Liver (tissue), 3 donors: Measurements from ENCODE around the gene CSNK1E.
"Not testable (repeated sequence)": the region's sequence is repeated elsewhere in the genome, so short reads cannot be mapped to it uniquely, and the experiment has no call there.

Source experiments
- FOXA1 ChIP-seq: IDR thresholded peaks from 2 replicates; pipeline ENCODE4 v1.6.1; 2016; ENCODE audit warnings: antibody characterized with exemption
- RAD21 ChIP-seq, 2 donors: IDR thresholded peaks; 2 replicates each; pipeline ENCODE4 v1.6.1; 2016; ENCODE audit warnings: antibody characterized with exemption in 2 of 2, mild to moderate bottlenecking in 2 of 2
- RXRA ChIP-seq, 2 donors: IDR thresholded peaks; 2 replicates each; pipeline ENCODE4 v1.6.1; 2017 to 2018; ENCODE audit warnings: antibody characterized with exemption in 2 of 2, mild to moderate bottlenecking in 1 of 2
- TAF1 ChIP-seq: conservative IDR thresholded peaks from 2 replicates; pipeline ENCODE4 v1.6.1; 2016; ENCODE audit warnings: antibody characterized with exemption, mild to moderate bottlenecking
- YY1 ChIP-seq: IDR thresholded peaks from 2 replicates; pipeline ENCODE4 v1.6.1; 2016; ENCODE audit warnings: antibody characterized with exemption, mild to moderate bottlenecking
- TF ChIP-seq, protein P1 (sequence below): fragments of 150-350 bp; IDR thresholded peaks from 2 replicates; pipeline ENCODE4 v1.5.1; 2017; ENCODE audit warnings: improper control_type of control experiment, low read depth, low read length; ENCODE audit not compliant: missing input control
- TF ChIP-seq, protein P2 (sequence below): IDR thresholded peaks from 2 replicates; pipeline ENCODE4 v1.6.1; 2016; ENCODE audit warnings: antibody characterized with exemption
- TF ChIP-seq, protein P3 (sequence below): IDR thresholded peaks from 2 replicates; pipeline ENCODE4 v1.6.1; 2016; ENCODE audit warnings: antibody characterized with exemption, mild to moderate bottlenecking
- TF ChIP-seq, protein P4 (sequence below): IDR thresholded peaks from 2 replicates; pipeline ENCODE4 v1.6.1; 2016; ENCODE audit warnings: antibody characterized with exemption
- donor health status: healthy.
- donor health status: healthy.

DNA sequence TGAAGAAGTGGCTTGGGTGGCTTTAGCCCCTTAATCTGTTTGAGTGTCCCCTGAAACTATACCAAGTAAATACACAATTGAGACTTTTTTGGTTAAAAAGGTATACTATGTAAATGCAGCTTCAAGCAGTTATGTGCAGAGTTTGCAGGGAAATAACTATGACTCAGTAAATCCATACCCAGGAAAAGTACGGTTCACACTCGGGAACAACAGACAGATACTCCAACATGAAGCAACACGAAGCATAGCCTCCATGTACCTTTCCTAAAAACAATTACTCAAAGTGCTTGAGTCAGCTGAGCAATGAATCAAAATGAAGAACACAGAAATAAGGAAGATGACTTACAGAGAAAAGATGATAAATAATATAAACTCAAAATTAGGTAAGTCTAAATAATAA, 47.9 kb upstream of the CSNK1E start:
- TF ChIP-seq, protein P1, sequence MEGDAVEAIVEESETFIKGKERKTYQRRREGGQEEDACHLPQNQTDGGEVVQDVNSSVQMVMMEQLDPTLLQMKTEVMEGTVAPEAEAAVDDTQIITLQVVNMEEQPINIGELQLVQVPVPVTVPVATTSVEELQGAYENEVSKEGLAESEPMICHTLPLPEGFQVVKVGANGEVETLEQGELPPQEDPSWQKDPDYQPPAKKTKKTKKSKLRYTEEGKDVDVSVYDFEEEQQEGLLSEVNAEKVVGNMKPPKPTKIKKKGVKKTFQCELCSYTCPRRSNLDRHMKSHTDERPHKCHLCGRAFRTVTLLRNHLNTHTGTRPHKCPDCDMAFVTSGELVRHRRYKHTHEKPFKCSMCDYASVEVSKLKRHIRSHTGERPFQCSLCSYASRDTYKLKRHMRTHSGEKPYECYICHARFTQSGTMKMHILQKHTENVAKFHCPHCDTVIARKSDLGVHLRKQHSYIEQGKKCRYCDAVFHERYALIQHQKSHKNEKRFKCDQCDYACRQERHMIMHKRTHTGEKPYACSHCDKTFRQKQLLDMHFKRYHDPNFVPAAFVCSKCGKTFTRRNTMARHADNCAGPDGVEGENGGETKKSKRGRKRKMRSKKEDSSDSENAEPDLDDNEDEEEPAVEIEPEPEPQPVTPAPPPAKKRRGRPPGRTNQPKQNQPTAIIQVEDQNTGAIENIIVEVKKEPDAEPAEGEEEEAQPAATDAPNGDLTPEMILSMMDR, result not testable (repeated sequence)
- TF ChIP-seq, protein P2, sequence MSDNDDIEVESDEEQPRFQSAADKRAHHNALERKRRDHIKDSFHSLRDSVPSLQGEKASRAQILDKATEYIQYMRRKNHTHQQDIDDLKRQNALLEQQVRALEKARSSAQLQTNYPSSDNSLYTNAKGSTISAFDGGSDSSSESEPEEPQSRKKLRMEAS, result not testable (repeated sequence)
- TF ChIP-seq, protein P3, sequence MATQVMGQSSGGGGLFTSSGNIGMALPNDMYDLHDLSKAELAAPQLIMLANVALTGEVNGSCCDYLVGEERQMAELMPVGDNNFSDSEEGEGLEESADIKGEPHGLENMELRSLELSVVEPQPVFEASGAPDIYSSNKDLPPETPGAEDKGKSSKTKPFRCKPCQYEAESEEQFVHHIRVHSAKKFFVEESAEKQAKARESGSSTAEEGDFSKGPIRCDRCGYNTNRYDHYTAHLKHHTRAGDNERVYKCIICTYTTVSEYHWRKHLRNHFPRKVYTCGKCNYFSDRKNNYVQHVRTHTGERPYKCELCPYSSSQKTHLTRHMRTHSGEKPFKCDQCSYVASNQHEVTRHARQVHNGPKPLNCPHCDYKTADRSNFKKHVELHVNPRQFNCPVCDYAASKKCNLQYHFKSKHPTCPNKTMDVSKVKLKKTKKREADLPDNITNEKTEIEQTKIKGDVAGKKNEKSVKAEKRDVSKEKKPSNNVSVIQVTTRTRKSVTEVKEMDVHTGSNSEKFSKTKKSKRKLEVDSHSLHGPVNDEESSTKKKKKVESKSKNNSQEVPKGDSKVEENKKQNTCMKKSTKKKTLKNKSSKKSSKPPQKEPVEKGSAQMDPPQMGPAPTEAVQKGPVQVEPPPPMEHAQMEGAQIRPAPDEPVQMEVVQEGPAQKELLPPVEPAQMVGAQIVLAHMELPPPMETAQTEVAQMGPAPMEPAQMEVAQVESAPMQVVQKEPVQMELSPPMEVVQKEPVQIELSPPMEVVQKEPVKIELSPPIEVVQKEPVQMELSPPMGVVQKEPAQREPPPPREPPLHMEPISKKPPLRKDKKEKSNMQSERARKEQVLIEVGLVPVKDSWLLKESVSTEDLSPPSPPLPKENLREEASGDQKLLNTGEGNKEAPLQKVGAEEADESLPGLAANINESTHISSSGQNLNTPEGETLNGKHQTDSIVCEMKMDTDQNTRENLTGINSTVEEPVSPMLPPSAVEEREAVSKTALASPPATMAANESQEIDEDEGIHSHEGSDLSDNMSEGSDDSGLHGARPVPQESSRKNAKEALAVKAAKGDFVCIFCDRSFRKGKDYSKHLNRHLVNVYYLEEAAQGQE, result not testable (repeated sequence)
- TF ChIP-seq RAD21 (IDR thresholded peaks at IDR 0.05); YY1; RXRA (IDR thresholded peaks at IDR 0.05); TAF1; FOXA1: not testable (repeated sequence)
- TF ChIP-seq, protein P4, sequence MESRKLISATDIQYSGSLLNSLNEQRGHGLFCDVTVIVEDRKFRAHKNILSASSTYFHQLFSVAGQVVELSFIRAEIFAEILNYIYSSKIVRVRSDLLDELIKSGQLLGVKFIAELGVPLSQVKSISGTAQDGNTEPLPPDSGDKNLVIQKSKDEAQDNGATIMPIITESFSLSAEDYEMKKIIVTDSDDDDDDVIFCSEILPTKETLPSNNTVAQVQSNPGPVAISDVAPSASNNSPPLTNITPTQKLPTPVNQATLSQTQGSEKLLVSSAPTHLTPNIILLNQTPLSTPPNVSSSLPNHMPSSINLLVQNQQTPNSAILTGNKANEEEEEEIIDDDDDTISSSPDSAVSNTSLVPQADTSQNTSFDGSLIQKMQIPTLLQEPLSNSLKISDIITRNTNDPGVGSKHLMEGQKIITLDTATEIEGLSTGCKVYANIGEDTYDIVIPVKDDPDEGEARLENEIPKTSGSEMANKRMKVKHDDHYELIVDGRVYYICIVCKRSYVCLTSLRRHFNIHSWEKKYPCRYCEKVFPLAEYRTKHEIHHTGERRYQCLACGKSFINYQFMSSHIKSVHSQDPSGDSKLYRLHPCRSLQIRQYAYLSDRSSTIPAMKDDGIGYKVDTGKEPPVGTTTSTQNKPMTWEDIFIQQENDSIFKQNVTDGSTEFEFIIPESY, result not testable (repeated sequence)
